Measurements from ENCODE around the gene PSMD14. TPM values are rescaled to one million over a fixed set of nuclear protein-coding genes. Genes with fewer than 3 reads are reported as not detected.

Gene PSMD14
- total and polyA plus RNA-seq, 2 of the 8 experiments (the other 6 are each of a cell fraction or from before 2014, with no cell fraction given): 53.9 to 88.7 TPM

DNA sequence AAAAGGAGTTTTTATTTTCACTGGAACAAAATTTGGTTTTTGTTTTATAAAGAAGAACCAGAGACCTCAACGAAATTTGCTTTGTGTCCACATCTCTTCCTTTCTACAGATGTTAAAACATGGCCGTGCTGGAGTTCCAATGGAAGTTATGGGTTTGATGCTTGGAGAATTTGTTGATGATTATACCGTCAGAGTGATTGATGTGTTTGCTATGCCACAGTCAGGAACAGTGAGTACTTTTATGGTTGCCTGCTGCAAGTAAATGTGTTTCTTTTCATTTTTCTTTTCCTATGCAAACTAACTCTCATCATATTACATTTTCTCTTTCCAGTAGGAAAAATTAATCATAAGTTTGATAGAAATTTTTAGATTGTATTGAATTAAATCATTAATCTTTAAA, 59.5 kb downstream of the PSMD14 start:
- DNase-seq (ENCODE audit: low read depth in 1 of 2, low spot score in 2 of 2): no peak
- no peak overlapping the region for H2AK5ac ChIP-seq (ENCODE audit: low read depth, low read length)
- H2BK5ac ChIP-seq (ENCODE audit: low read depth, low read length): no peak overlapping the region
- H3K9ac ChIP-seq (replicated peaks in 1 of 4; ENCODE audit: extremely low read depth in 1 of 4, low read depth in 3 of 4, low read length in 3 of 4): no peak overlapping the region
- H4K20me1 ChIP-seq (replicated peaks in 1 of 2; ENCODE audit: control insufficient read depth in 1 of 2, insufficient read depth in 2 of 2, low read length in 2 of 2): peaks cover 2% of the 10 kb centered on the region in 2 experiments
- H3K4ac ChIP-seq (replicated peaks; ENCODE audit: insufficient read length, low read depth, low read length): no peak overlapping the region
- no peak overlapping the region for H3K4me3 ChIP-seq (ENCODE audit: extremely low read depth in 1 of 4, insufficient read depth in 2 of 4, low read depth in 3 of 4, low read length in 4 of 4)
- TF ChIP-seq CEBPB (IDR thresholded peaks at IDR 0.05; ENCODE audit: low read depth, low read length): no peak
- TF ChIP-seq CHD2 (IDR thresholded peaks at IDR 0.05; ENCODE audit: low read length): no peak
- no peak for TF ChIP-seq MAFK (IDR thresholded peaks at IDR 0.05; ENCODE audit: low read depth, low read length)
- TF ChIP-seq, protein P1, sequence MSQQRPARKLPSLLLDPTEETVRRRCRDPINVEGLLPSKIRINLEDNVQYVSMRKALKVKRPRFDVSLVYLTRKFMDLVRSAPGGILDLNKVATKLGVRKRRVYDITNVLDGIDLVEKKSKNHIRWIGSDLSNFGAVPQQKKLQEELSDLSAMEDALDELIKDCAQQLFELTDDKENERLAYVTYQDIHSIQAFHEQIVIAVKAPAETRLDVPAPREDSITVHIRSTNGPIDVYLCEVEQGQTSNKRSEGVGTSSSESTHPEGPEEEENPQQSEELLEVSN (IDR thresholded peaks at IDR 0.05): no peak
- no peak overlapping the region for H3K56ac ChIP-seq (replicated peaks; ENCODE audit: insufficient read length, low read depth, low read length)
- H3K23me2 ChIP-seq (ENCODE audit: low read depth, low read length): no peaks in the 10 kb centered on the region
- WGBS, 2 experiments (ENCODE audit: extremely low coverage in 1 of 2, insufficient coverage in 1 of 2, insufficient read length in 1 of 2, insufficient replicate concordance in 2 of 2, low coverage in 1 of 2, low lambda C conversion rate in 2 of 2, missing lambda C conversion rate in 1 of 2): 78% methylated on average over 3 of the region's 3 CpGs; no CpG with 5 or more reads in 1 of the 2 experiments
- no peak overlapping the region for H2AFZ ChIP-seq (ENCODE audit: low read length)
- no peak overlapping the region for H3K27ac ChIP-seq (ENCODE audit: low read depth, low read length)
- no peak overlapping the region for H3K18ac ChIP-seq (ENCODE audit: extremely low read depth, low read length)
- peaks cover 3 to 36% of the 10 kb centered on the region in 2 experiments; a peak in 3 of 4 replicates for H3K79me2 ChIP-seq (ENCODE audit: control insufficient read depth in 1 of 2, insufficient read depth in 2 of 2, low read length in 2 of 2)
- no peak overlapping the region for H3K23ac ChIP-seq (ENCODE audit: insufficient read length)
- peaks cover 4% of the 10 kb centered on the region; the same call in 1 of the 2 replicates for H3K79me1 ChIP-seq (ENCODE audit: low read depth, low read length)
- no peak overlapping the region for H4K8ac ChIP-seq (ENCODE audit: extremely low read depth, insufficient read depth, low read length)
- H3K36me3 ChIP-seq (ENCODE audit: control insufficient read depth in 2 of 4, insufficient read depth in 4 of 4, low read length in 3 of 4): peaks cover 0 to 19% (median 1%) of the 10 kb centered on the region in 4 experiments; a peak in 3 of 8 replicates
- H3K9me3 ChIP-seq (ENCODE audit: insufficient read depth in 2 of 2, low read depth in 1 of 2, low read length in 1 of 2): peaks cover 3 to 4% of the 10 kb centered on the region in 2 experiments
- H4K91ac ChIP-seq (replicated peaks; ENCODE audit: insufficient read length, low read length): no peak overlapping the region
- no peak overlapping the region for H2BK15ac ChIP-seq (ENCODE audit: low read length)
- ChIA-PET POLR2A (ENCODE audit: partially characterized antibody) (no interaction called here), CTCF (ENCODE audit: partially characterized antibody) (no interaction called here)
- H2BK12ac ChIP-seq (ENCODE audit: low read depth, low read length): no peak overlapping the region; the same call in 1 of the 2 replicates
- no peak overlapping the region for H3K14ac ChIP-seq (ENCODE audit: insufficient read length)
- no peaks in the 10 kb centered on the region for H3K27me3 ChIP-seq (replicated peaks in 1 of 4; ENCODE audit: control insufficient read depth in 3 of 4, extremely low read depth in 1 of 4, insufficient read depth in 3 of 4, low read length in 3 of 4)
- no peak overlapping the region for H2BK120ac ChIP-seq (replicated peaks; ENCODE audit: low read depth, low read length)
- H2BK20ac ChIP-seq (ENCODE audit: low read length): no peak overlapping the region
- no peak for FAIRE-seq
- H4K5ac ChIP-seq (ENCODE audit: insufficient read length, low read depth, low read length): no peak overlapping the region
- H3K4me2 ChIP-seq (ENCODE audit: insufficient read depth in 1 of 2, low read depth in 2 of 2, low read length in 2 of 2): no peak overlapping the region
- H3K4me1 ChIP-seq (replicated peaks in 1 of 4; ENCODE audit: control insufficient read depth in 3 of 4, insufficient read depth in 4 of 4, low read length in 3 of 4): peaks cover 0 to 14% (median 7%) of the 10 kb centered on the region in 4 experiments; a peak in 5 of 7 replicates

Measured in H1 (cell line).